Hepatocyte (in vitro differentiated cells): ENCODE results near the gene STMND1. TPM values are rescaled to one million over a fixed set of nuclear protein-coding genes. Genes with fewer than 3 reads are reported as not detected.

ENCODE experiments used
- DNase-seq: peaks from one replicate; pipeline ENCODE4 v3.0.0-alpha.2; 2016; ENCODE audit warnings: low spot score
- H2AFZ ChIP-seq: fragments of 200-600 bp; sonication (generic); 2 replicates; pipeline ENCODE4 v1.6.0; 2016; ENCODE audit warnings: antibody characterized with exemption, mild to moderate bottlenecking
- H3K27ac ChIP-seq: fragments of 200-600 bp; sonication (generic); 2 replicates; pipeline ENCODE4 v1.5.1; 2016; ENCODE audit warnings: mild to moderate bottlenecking
- H3K27me3 ChIP-seq: fragments of 200-600 bp; sonication (generic); 2 replicates; pipeline ENCODE4 v1.6.1; 2016
- H3K36me3 ChIP-seq: fragments of 200-600 bp; sonication (generic); replicated peaks from 2 replicates; pipeline ENCODE4 v1.5.1; 2016; ENCODE audit warnings: low read depth; ENCODE audit not compliant: insufficient read depth
- H3K4me1 ChIP-seq: fragments of 200-600 bp; sonication (generic); 2 replicates; pipeline ENCODE4 v1.5.1; 2016; ENCODE audit warnings: mild to moderate bottlenecking, moderate library complexity; ENCODE audit not compliant: insufficient read depth
- H3K4me2 ChIP-seq: fragments of 200-600 bp; sonication (generic); 2 replicates; pipeline ENCODE4 v1.6.0; 2016
- H3K4me3 ChIP-seq: fragments of 200-600 bp; sonication (generic); 2 replicates; pipeline ENCODE4 v1.5.1; 2016; ENCODE audit warnings: mild to moderate bottlenecking
- H3K79me2 ChIP-seq: fragments of 200-600 bp; sonication (generic); 2 replicates; pipeline ENCODE4 v1.6.0; 2017; ENCODE audit warnings: mild to moderate bottlenecking
- H3K9me2 ChIP-seq: fragments of 200-600 bp; sonication (generic); replicated peaks from 2 replicates; pipeline ENCODE4 v1.6.0; 2017; ENCODE audit warnings: mild to moderate bottlenecking; ENCODE audit not compliant: insufficient read depth
- H3K9me3 ChIP-seq: fragments of 200-600 bp; sonication (generic); 2 replicates; pipeline ENCODE4 v1.5.1; 2016; ENCODE audit warnings: low read depth, mild to moderate bottlenecking
- H4K20me1 ChIP-seq: fragments of 200-600 bp; sonication (generic); 2 replicates; pipeline ENCODE4 v1.6.0; 2016; ENCODE audit warnings: mild to moderate bottlenecking; ENCODE audit not compliant: insufficient read depth, poor library complexity, severe bottlenecking
- CTCF ChIP-seq: fragments of 200-600 bp; sonication (generic); IDR thresholded peaks from 2 replicates; pipeline ENCODE4 v1.5.1; 2016; ENCODE audit warnings: antibody characterized with exemption, mild to moderate bottlenecking; ENCODE audit not compliant: poor library complexity
- EZH2 ChIP-seq: fragments of 200-600 bp; sonication (generic); IDR thresholded peaks from 2 replicates; pipeline ENCODE4 v1.6.1; 2016; ENCODE audit warnings: antibody characterized with exemption, mild to moderate bottlenecking, borderline replicate concordance
- EZH2phosphoT487 ChIP-seq: fragments of 200-600 bp; sonication (generic); IDR thresholded peaks from one replicate; pipeline ENCODE4 v1.6.1; 2018; ENCODE audit warnings: antibody characterized with exemption, mild to moderate bottlenecking, low read depth, moderate library complexity; ENCODE audit not compliant: unreplicated experiment, severe bottlenecking
- WGBS: methylation state at CpG from one replicate; pipeline ENCODE4 v1.1.6; 2016; ENCODE audit warnings: low lambda C conversion rate; ENCODE audit errors: missing lambda C conversion rate; 5-methylcytosine and 5-hydroxymethylcytosine counted together
- polyA plus RNA-seq: library from polyadenylated mRNA; unstranded; fragments of >200 nt; fragmentation: Nextera tagmentation; extraction: Ambion mirVana; gene quantifications from 2 replicates; pipeline ENCODE4 v1.2.1, GENCODE V29; 2016
- total RNA-seq: library from RNA; depleted of rRNA; stranded (reverse); fragments of >200 nt; gene quantifications from 2 replicates; pipeline ENCODE4 v1.2.3, GENCODE V29; 2014

The STMND1 gene
- total and polyA plus RNA-seq, 2 experiments from 2014 or later: 0.27 TPM; not detected in 1

- Histone ChIP-seq H3K4me3 (no peak overlapping the region), H3K4me1 (peaks cover 11% of the 10 kb centered on the region), H3K9me3 (no peaks in the 10 kb centered on the region), H3K9me2 (no peaks in the 10 kb centered on the region), H3K27me3 (no peaks in the 10 kb centered on the region), H3K36me3 (no peaks in the 10 kb centered on the region), H4K20me1 (no peaks in the 10 kb centered on the region), H3K27ac (peak overlapping the region; percentile 5), H3K4me2 (no peak overlapping the region), H2AFZ (no peak overlapping the region), H3K79me2 (no peaks in the 10 kb centered on the region)
- peak; percentile 28 for DNase-seq
- TF ChIP-seq CTCF (no peak), EZH2 (no peak)
- WGBS: 16% methylated on average over 1 of the region's 1 CpG
Observed at GRCh38 chr6:17096652-17097051, 5.2 kb upstream of the STMND1 start.

- Histone ChIP-seq H3K4me3 (no peak overlapping the region), H3K9me3 (no peaks in the 10 kb centered on the region), H2AFZ (no peak overlapping the region), H3K4me1 (peaks cover 16% of the 10 kb centered on the region), H4K20me1 (no peaks in the 10 kb centered on the region), H3K27ac (no peak overlapping the region), H3K4me2 (no peak overlapping the region), H3K9me2 (no peaks in the 10 kb centered on the region), H3K79me2 (no peaks in the 10 kb centered on the region), H3K36me3 (no peaks in the 10 kb centered on the region), H3K27me3 (peaks cover 6% of the 10 kb centered on the region)
- TF ChIP-seq EZH2: no peak
- no peak for TF ChIP-seq EZH2phosphoT487
- TF ChIP-seq CTCF: no peak
- 51% methylated on average over 3 of the region's 3 CpGs for WGBS
- DNase-seq: no peak
Observed at GRCh38 chr6:17097982-17098381, 3.9 kb upstream of the STMND1 start.

GRCh38 chr6:17098538-17098937 lies 3.3 kb upstream of the STMND1 start:
- Histone ChIP-seq H3K4me3 (no peak overlapping the region), H3K4me1 (peaks cover 16% of the 10 kb centered on the region), H2AFZ (no peak overlapping the region), H3K27me3 (peaks cover 8% of the 10 kb centered on the region), H3K36me3 (no peaks in the 10 kb centered on the region), H3K9me3 (no peaks in the 10 kb centered on the region), H3K79me2 (no peaks in the 10 kb centered on the region), H4K20me1 (no peaks in the 10 kb centered on the region), H3K27ac (no peak overlapping the region), H3K9me2 (no peaks in the 10 kb centered on the region), H3K4me2 (no peak overlapping the region)
- 31% methylated on average over 4 of the region's 4 CpGs for WGBS
- DNase-seq: peak; percentile 71
- TF ChIP-seq CTCF: no peak
- no peak for TF ChIP-seq EZH2phosphoT487

- 67% methylated on average over 5 of the region's 5 CpGs for WGBS
- DNase-seq: no peak
- TF ChIP-seq EZH2phosphoT487 (no peak), EZH2 (no peak), CTCF (no peak)
- H3K4me1 ChIP-seq: peaks cover 16% of the 10 kb centered on the region
- H3K27me3 ChIP-seq: peaks cover 11% of the 10 kb centered on the region
- H3K4me2 ChIP-seq: no peak overlapping the region
- no peaks in the 10 kb centered on the region for H4K20me1 ChIP-seq
- no peaks in the 10 kb centered on the region for H3K79me2 ChIP-seq
- no peaks in the 10 kb centered on the region for H3K9me3 ChIP-seq
- H3K27ac ChIP-seq: no peak overlapping the region
- H2AFZ ChIP-seq: no peak overlapping the region
- H3K4me3 ChIP-seq: no peak overlapping the region
- no peaks in the 10 kb centered on the region for H3K9me2 ChIP-seq
- no peaks in the 10 kb centered on the region for H3K36me3 ChIP-seq
Observed at GRCh38 chr6:17099401-17100059, 2.3 kb upstream of the STMND1 start.
